Measurements from ENCODE around the gene GPX3. TPM values are rescaled to one million over a fixed set of nuclear protein-coding genes. Genes with fewer than 3 reads are reported as not detected.

GPX3 gene
- total RNA-seq, 1 experiment from 2014 or later = 20.4 TPM

DNA sequence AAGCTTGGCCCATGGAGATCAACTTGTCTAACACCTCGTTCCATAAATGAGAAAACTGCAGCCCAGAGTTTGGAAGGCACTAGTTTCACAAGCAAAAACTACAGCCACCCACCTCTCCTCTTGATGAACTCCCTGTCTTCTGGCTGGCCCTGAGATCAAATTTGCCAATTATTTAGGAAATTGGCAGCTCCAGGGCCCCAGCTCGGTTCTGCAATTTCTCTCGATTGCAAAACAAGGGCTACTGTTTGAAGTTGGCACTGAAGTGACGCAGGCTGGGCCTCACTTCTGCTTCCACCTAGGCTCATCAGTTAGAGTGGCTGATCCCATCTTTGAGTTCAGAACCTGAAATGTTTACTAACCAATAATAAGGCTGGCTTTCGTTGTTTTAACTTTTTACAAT, 3.7 kb upstream of the GPX3 start:
- Histone ChIP-seq H3K56ac (ENCODE audit: insufficient read length, low read depth, low read length) (no peak overlapping the region), H2BK120ac (ENCODE audit: low read depth, low read length, poor library complexity, severe bottlenecking) (no peak overlapping the region), H3K18ac (ENCODE audit: insufficient read length, low read depth, low read length) (no peak overlapping the region), H3K79me1 (ENCODE audit: insufficient read depth, low read depth, low read length, poor library complexity, severe bottlenecking) (no peaks in the 10 kb centered on the region), H2BK12ac (ENCODE audit: insufficient read length, low read depth, low read length) (no peak overlapping the region), H3K4me1 (ENCODE audit: insufficient read depth, low read length) (no peaks in the 10 kb centered on the region), H3K27me3 (ENCODE audit: insufficient read depth, low read length) (no peaks in the 10 kb centered on the region; the same call in 1 of the 2 replicates), H4K5ac (ENCODE audit: insufficient read length, low read depth, low read length) (no peak overlapping the region), H3K9me3 (ENCODE audit: control insufficient read depth, low read depth, low read length) (no peaks in the 10 kb centered on the region), H2AK5ac (ENCODE audit: insufficient read length, low read length) (no peak overlapping the region), H3K23me2 (ENCODE audit: insufficient read length, low read depth, low read length, poor library complexity, severe bottlenecking) (no peaks in the 10 kb centered on the region), H3K4ac (ENCODE audit: low read depth, low read length) (no peak overlapping the region), H4K91ac (ENCODE audit: insufficient read length, low read depth, low read length) (no peak overlapping the region), H3K27ac (ENCODE audit: insufficient read length, low read depth, low read length) (no peak overlapping the region), H3K14ac (ENCODE audit: insufficient read depth, low read length) (no peak overlapping the region), H3K23ac (ENCODE audit: insufficient read length, low read depth, low read length) (no peak overlapping the region), H3K79me2 (ENCODE audit: insufficient read depth, low read length) (no peaks in the 10 kb centered on the region), H3T11ph (ENCODE audit: low read length) (no peak overlapping the region), H3K4me2 (ENCODE audit: insufficient read depth, insufficient read length, low read length) (no peak overlapping the region), H4K8ac (replicated peaks; ENCODE audit: insufficient read length, low read depth, low read length) (no peak overlapping the region), H2BK5ac (ENCODE audit: insufficient read length, low read length) (no peak overlapping the region), H2BK15ac (ENCODE audit: low read depth, low read length) (no peak overlapping the region), H4K20me1 (ENCODE audit: control insufficient read depth, insufficient read depth, insufficient read length) (no peaks in the 10 kb centered on the region), H2AFZ (ENCODE audit: low read length) (no peak overlapping the region), H3K9ac (ENCODE audit: extremely low read depth, insufficient read length, low read length) (no peak overlapping the region), H2BK20ac (ENCODE audit: low read depth, low read length, poor library complexity, severe bottlenecking) (no peak overlapping the region)
- no CpG with 5 or more reads among the region's 5 CpGs for WGBS (ENCODE audit: extremely low coverage, insufficient read length, low lambda C conversion rate)
- Mint-ChIP-seq H3K27ac (no peak overlapping the region), H3K4me1 (peaks cover 5 to 7% of the 10 kb centered on the region in 2 experiments; a peak in 3 of 4 replicates), H3K36me3 (ENCODE audit: insufficient read depth in 1 of 3, low read depth in 3 of 3) (no peaks in the 10 kb centered on the region), H3K9me3 (no peaks in the 10 kb centered on the region), H3K4me3 (no peak overlapping the region), H3K27me3 (ENCODE audit: low read depth) (peaks cover 54% of the 10 kb centered on the region)
- TF ChIP-seq, protein P1, sequence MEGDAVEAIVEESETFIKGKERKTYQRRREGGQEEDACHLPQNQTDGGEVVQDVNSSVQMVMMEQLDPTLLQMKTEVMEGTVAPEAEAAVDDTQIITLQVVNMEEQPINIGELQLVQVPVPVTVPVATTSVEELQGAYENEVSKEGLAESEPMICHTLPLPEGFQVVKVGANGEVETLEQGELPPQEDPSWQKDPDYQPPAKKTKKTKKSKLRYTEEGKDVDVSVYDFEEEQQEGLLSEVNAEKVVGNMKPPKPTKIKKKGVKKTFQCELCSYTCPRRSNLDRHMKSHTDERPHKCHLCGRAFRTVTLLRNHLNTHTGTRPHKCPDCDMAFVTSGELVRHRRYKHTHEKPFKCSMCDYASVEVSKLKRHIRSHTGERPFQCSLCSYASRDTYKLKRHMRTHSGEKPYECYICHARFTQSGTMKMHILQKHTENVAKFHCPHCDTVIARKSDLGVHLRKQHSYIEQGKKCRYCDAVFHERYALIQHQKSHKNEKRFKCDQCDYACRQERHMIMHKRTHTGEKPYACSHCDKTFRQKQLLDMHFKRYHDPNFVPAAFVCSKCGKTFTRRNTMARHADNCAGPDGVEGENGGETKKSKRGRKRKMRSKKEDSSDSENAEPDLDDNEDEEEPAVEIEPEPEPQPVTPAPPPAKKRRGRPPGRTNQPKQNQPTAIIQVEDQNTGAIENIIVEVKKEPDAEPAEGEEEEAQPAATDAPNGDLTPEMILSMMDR (conservative IDR thresholded peaks at IDR 0.05) = no peak
- DNase-seq = no peak

Data from H9 (cell line).